Heart right ventricle (tissue), 16 donors: Measurements from ENCODE around the gene TIGD7. TPM values are rescaled to one million over a fixed set of nuclear protein-coding genes. Genes with fewer than 3 reads are reported as not detected.

Experiments
- ATAC-seq, 8 donors: fragments of 200-7000 bp; cut with Tn5 transposase; one replicate each; pipeline ENCODE4 v1.9.1; 2020; ENCODE audit warnings: mild to moderate bottlenecking in 8 of 8, moderate library complexity in 8 of 8, moderate number of reproducible peaks in 1 of 8
- DNase-seq, 2 donors: peaks; one replicate each; pipeline ENCODE4 v3.0.0-alpha.2; 2020
- H3K27ac ChIP-seq, 10 donors: fragments of 200-600 bp; sonication (generic) in 2 of 10; one replicate each; pipeline versions ENCODE4 v1.5.0 to v1.8.0; 2020 to 2022; ENCODE audit warnings: mild to moderate bottlenecking in 3 of 10
- H3K27me3 ChIP-seq, 7 donors: fragments of 200-600 bp; one replicate each; pipeline ENCODE4 v1.8.0; 2021 to 2022; ENCODE audit warnings: mild to moderate bottlenecking in 2 of 7
- H3K36me3 ChIP-seq, 9 donors: fragments of 200-600 bp; sonication (generic) in 1 of 9; one replicate each; pipeline versions ENCODE4 v1.5.0 to v1.8.0; 2020 to 2022; ENCODE audit warnings: mild to moderate bottlenecking in 2 of 9
- H3K4me1 ChIP-seq, 9 donors: fragments of 200-600 bp; sonication (generic) in 1 of 9; one replicate each; pipeline versions ENCODE4 v1.5.0 to v1.8.0; 2020 to 2022; ENCODE audit warnings: mild to moderate bottlenecking in 4 of 9
- H3K4me3 ChIP-seq, 10 donors: fragments of 200-600 bp; sonication (generic) in 2 of 10; one replicate each; pipeline versions ENCODE4 v1.5.0 to v1.8.0; 2020 to 2022; ENCODE audit warnings: mild to moderate bottlenecking in 7 of 10, moderate library complexity in 2 of 10
- H3K9me3 ChIP-seq, 11 donors: fragments of 200-600 bp in 10 of 11; sonication (generic) in 2 of 11; one replicate each; pipeline versions ENCODE4 v1.5.0 to v1.8.0; 2013 to 2022; ENCODE audit warnings: mild to moderate bottlenecking in 2 of 11, control low read depth in 1 of 11, moderate library complexity in 1 of 11
- CTCF ChIP-seq, 9 donors: fragments of 200-600 bp; sonication (generic) in 2 of 9; IDR thresholded peaks; one replicate each; pipeline versions ENCODE4 v1.5.0 to v1.8.0; 2021 to 2022; ENCODE audit warnings: antibody characterized with exemption in 9 of 9, mild to moderate bottlenecking in 5 of 9, moderate library complexity in 1 of 9
- WGBS, 2 donors: extraction: QIAGEN DNeasy Blood & Tissue Kit; methylation state at CpG; one replicate each; pipeline ENCODE4 v1.1.7; 2013; ENCODE audit warnings: inconsistent platforms in 1 of 2; 5-methylcytosine and 5-hydroxymethylcytosine counted together
- intact Hi-C, 10 donors: fragments of 100-400 bp; cut with DNase I; formaldehyde crosslinking; loops; one replicate each; pipeline versions ENCODE4 v1.11.1 to v1.14.2; 2022
- long read RNA-seq, 3 donors: library from polyadenylated mRNA; unstranded; transcript quantifications; one replicate each; pipeline ENCODE4 v2.0.0, GENCODE V29; 2020 to 2021
- polyA plus RNA-seq, 2 donors: library from polyadenylated mRNA; stranded (reverse); fragments of 200-250 nt; gene quantifications; one replicate each; pipeline ENCODE4 v1.2.3, GENCODE V29; 2013
- total RNA-seq, 10 donors: library from RNA; stranded (reverse); fragmentation: NEBNext Ultra II Directional in 3 of 10; extraction: Animal tissue kit (Norgen Biotek cat#: 25700) in 3 of 10; gene quantifications; one replicate each; pipeline versions ENCODE4 v1.2.1 to v1.2.4, GENCODE V29; 2021 to 2023
- donor health status: Arrhythmogenic right ventricular cardiomyopathy.
- donor health status: ischemic (EF 13 %, LVEDD 7.1; RV severe dilation, severe dysfunction).
- donor health status: healthy with polysubstance abuse.
- donor health status: DM: no; HTN: yes; CAD: no.
- donor health status: DM: no; HTN: no; CAD: no.
- donor health status: ischemic (EF 25% LVEDD 6.9; RV normal size, moderate dysfunction).
- donor health status: ischemic (EF 25% LVEDD 5.7; RV mildly dilated, moderate dysfunction).
- donor health status: healthy.
- donor health status: DM: yes; HTN: yes; CAD: no.
- donor health status: Ischemic cardiomyopathy.
- donor health status: ischemic (EF 35%, LVEDD 5.7; RV mildly dilated, moderate dysfunction).
- donor health status: nonischemic (EF 11% LVEDD 7.7; RV severe dilation, severe dysfunction).
- donor health status: DM: yes; HTN: yes; CAD: no.
- donor health status: PGD.
- donor health status: ischemic (EF 29% LVEDD 5.4; RV normal size, mild dysfunction).
- donor health status: nonischemic (EF 23%, LVEDD 6.1; RV moderate dilation, normal function).

TIGD7 gene
- total RNA-seq (10 to 100 TPM in 1 of 10 donors, 1 to 10 TPM in 9; 6.5 to 11.2 (median 8.7) TPM), polyA plus RNA-seq (1 to 10 TPM; 4.7 to 6.7 TPM)
- long read RNA-seq, donor 1, partial matches to known transcripts: 0 of 16 reads
- long read RNA-seq, donor 1, other reads (novel, unspliced or antisense): 5 of 16 reads
- long read RNA-seq, donor 2, transcript TIGD7-201 (2 exons, 3,612 nt): major isoform, 5 of 15 reads
- long read RNA-seq, donor 2, partial matches to known transcripts: 0 of 15 reads
- long read RNA-seq, donor 2, other reads (novel, unspliced or antisense): 6 of 15 reads
- long read RNA-seq, donor 3, transcript TIGD7-204 (2 exons, 594 nt): minor isoform, 5 of 38 reads
- long read RNA-seq, donor 3, transcript TIGD7-201 (2 exons, 3,612 nt): major isoform, 22 of 38 reads
- long read RNA-seq, donor 3, partial matches to known transcripts: 0 of 38 reads
- long read RNA-seq, donor 3, other reads (novel, unspliced or antisense): 4 of 38 reads

GRCh38 chr16:3305109-3306068 lies at the start of gene TIGD7, which contains the start of gene ZNF75A:
TSS of gene TIGD7 (minus strand) at chr16:3305430. CDS start at chr16:3300614, 4,816 bp downstream.
TSS of gene ZNF75A (plus strand) at chr16:3305497. CDS start at chr16:3308429, 2,932 bp downstream.
- H3K4me1 ChIP-seq: peaks cover 0 to 27% (median 17%) of the 10 kb centered on the region in 9 donors
- H3K27ac ChIP-seq: peak within 1 kb of the TSS; percentile 82 to 98 (median 93)
- ATAC-seq: peak; percentile 98 to 100 (median 99)
- peak within 1 kb of the TSS; percentile 49 to 89 (median 69) for H3K4me3 ChIP-seq
- DNase-seq: peak; percentile 86 to 89
- WGBS, 2 donors: 0 to 1% methylated on average over 101 to 103 of the region's 103 CpGs
- peaks cover 0 to 91% (median 31%) of the 10 kb centered on the region in 11 donors for H3K9me3 ChIP-seq
- no peaks in the 10 kb centered on the region for H3K27me3 ChIP-seq
- intact Hi-C loops: loop anchor here in 7 of 10 donors (1.0 to 10.0 kb wide), 10 partner anchors 22 to 199 kb away; partner anchors contain the start of genes ZNF174 (in 3 of the 7), ZSCAN32 (in 3 of the 7), CLUAP1 (in 2 of the 7) and ZNF263 (in 2 of the 7)
- peak in 4 of 9 donors; percentile 15 to 46 (median 34) for TF ChIP-seq CTCF (IDR thresholded peaks at IDR 0.05)
- H3K36me3 ChIP-seq: peaks cover 0 to 74% (median 35%) of the 10 kb centered on the region in 9 donors

- TF ChIP-seq CTCF (IDR thresholded peaks at IDR 0.05): no peak
- Histone ChIP-seq H3K27me3 (no peaks in the 10 kb centered on the region), H3K27ac (peak overlapping the region in 7 of 10 donors; percentile 34 to 65 (median 53)), H3K4me3 (no peak overlapping the region), H3K4me1 (peaks cover 0 to 12% (median 0%) of the 10 kb centered on the region in 9 donors), H3K36me3 (no peaks in the 10 kb centered on the region), H3K9me3 (peaks cover 0 to 9% (median 0%) of the 10 kb centered on the region in 11 donors)
- ATAC-seq (peak in 2 of 8 donors; percentile 52 to 55), DNase-seq (no peak)
- intact Hi-C loops: no loop called here
- 47 to 58% methylated on average over 13 of the region's 13 CpGs for WGBS, 2 donors
Observed at GRCh38 chr16:3349175-3349574, 43.9 kb upstream of the TIGD7 start.

GRCh38 chr16:3348547-3349167 lies 43.4 kb upstream of the TIGD7 start:
- Histone ChIP-seq H3K4me1 (peaks cover 0 to 12% (median 0%) of the 10 kb centered on the region in 9 donors), H3K36me3 (no peaks in the 10 kb centered on the region), H3K9me3 (peaks cover 0 to 9% (median 0%) of the 10 kb centered on the region in 11 donors), H3K4me3 (no peak overlapping the region), H3K27me3 (no peaks in the 10 kb centered on the region), H3K27ac (peak overlapping the region in 8 of 10 donors; percentile 25 to 65 (median 52))
- WGBS, 2 donors: 21 to 34% methylated on average over 4 of the region's 4 CpGs
- intact Hi-C loops: no loop called here
- peak in 1 of 2 donors; percentile 9 for DNase-seq
- no peak for TF ChIP-seq CTCF (IDR thresholded peaks at IDR 0.05)
- ATAC-seq: peak in 6 of 8 donors; percentile 48 to 92 (median 66)
